PC-9 (cell line): ENCODE data around the gene DRGX. TPM values are rescaled to one million over a fixed set of nuclear protein-coding genes. Genes with fewer than 3 reads are reported as not detected.

ENCODE experiments used
- BruUV-seq: library from RNA; stranded (reverse); fragments of 400-500 nt; replicated peaks from 2 replicates; lab custom pipeline; 2021; lab: Mats Ljungman, UMichigan
- CTCF ChIA-PET: fragments of 300-600 bp; sonication (Branson Sonifier 250); formaldehyde crosslinking; loops from one replicate; lab custom pipeline; 2022; ENCODE audit warnings: antibody characterized with exemption; lab: Charles Lee
- POLR2A ChIA-PET: fragments of 300-600 bp; sonication (Branson Sonifier 250); formaldehyde crosslinking; loops from one replicate; lab custom pipeline; 2022; ENCODE audit warnings: antibody characterized with exemption; ENCODE audit not compliant: unreplicated experiment; lab: Charles Lee
- DNase-seq, 2 experiments: peaks; one replicate each; pipeline versions ENCODE4 v3.0.0 to v3.0.0-alpha.2; 2015 to 2022; ENCODE audit warnings: mixed read lengths in 1 of 2
- H2AFZ ChIP-seq: fragments of 200-600 bp; sonication (generic); 2 replicates; pipeline ENCODE4 v1.8.1; 2017; ENCODE audit warnings: antibody characterized with exemption
- H3F3A ChIP-seq: fragments of 200-600 bp; sonication (generic); 2 replicates; pipeline ENCODE4 v1.8.1; 2017; ENCODE audit warnings: antibody characterized with exemption, mild to moderate bottlenecking, low read depth; ENCODE audit not compliant: insufficient read depth
- H3K27ac ChIP-seq: fragments of 200-600 bp; sonication (generic); 2 replicates; pipeline ENCODE4 v1.6.1; 2016; ENCODE audit warnings: mixed run types
- H3K27me3 ChIP-seq: fragments of 200-600 bp; sonication (generic); 2 replicates; pipeline ENCODE4 v1.6.1; 2016; ENCODE audit warnings: low read depth, mixed run types; ENCODE audit not compliant: insufficient read depth
- H3K36me3 ChIP-seq: fragments of 200-600 bp; sonication (generic); 2 replicates; pipeline ENCODE4 v1.6.1; 2016; ENCODE audit warnings: low read depth, mixed run types
- H3K4me1 ChIP-seq: fragments of 200-600 bp; sonication (generic); replicated peaks from 2 replicates; pipeline ENCODE4 v1.6.1; 2016; ENCODE audit warnings: mixed run types; ENCODE audit not compliant: insufficient read depth
- H3K4me2 ChIP-seq: fragments of 200-600 bp; sonication (generic); 2 replicates; pipeline ENCODE4 v1.6.1; 2017; ENCODE audit warnings: mixed run types
- H3K4me3 ChIP-seq: fragments of 200-600 bp; sonication (generic); 2 replicates; pipeline ENCODE4 v1.6.1; 2016; ENCODE audit warnings: mixed run types
- H3K79me2 ChIP-seq: fragments of 200-600 bp; sonication (generic); 2 replicates; pipeline ENCODE4 v1.6.1; 2017; ENCODE audit warnings: low read depth, mixed run types
- H3K9me2 ChIP-seq: fragments of 200-600 bp; sonication (generic); 2 replicates; pipeline ENCODE4 v1.8.1; 2017; ENCODE audit warnings: mild to moderate bottlenecking; ENCODE audit not compliant: insufficient read depth
- H3K9me3 ChIP-seq: fragments of 200-600 bp; sonication (generic); 2 replicates; pipeline ENCODE4 v1.8.1; 2016; ENCODE audit warnings: low read depth; ENCODE audit not compliant: insufficient read depth
- H4K20me1 ChIP-seq: fragments of 200-600 bp; sonication (generic); 2 replicates; pipeline ENCODE4 v1.8.1; 2017; ENCODE audit not compliant: insufficient read depth
- EZH2 ChIP-seq: fragments of 200-600 bp; sonication (generic); IDR thresholded peaks from 2 replicates; pipeline ENCODE4 v1.8.0; 2017; ENCODE audit warnings: antibody characterized with exemption, low read depth
- intact Hi-C: fragments of 100-400 bp; cut with micrococcal nuclease; formaldehyde crosslinking; loops from one replicate; pipeline ENCODE4 v1.10.0; 2022; ENCODE audit not compliant: unreplicated experiment
- total RNA-seq: library from RNA; stranded (reverse); gene quantifications from 2 replicates; pipeline ENCODE4 v1.2.3, GENCODE V29; 2021
- TF ChIP-seq, protein P1 (sequence below): fragments of 200-600 bp; sonication (generic); conservative IDR thresholded peaks from 2 replicates; pipeline ENCODE4 v1.6.1; 2017; ENCODE audit warnings: mixed run types, antibody characterized with exemption, mild to moderate bottlenecking, moderate library complexity

DRGX gene
- total RNA-seq, 1 experiment from 2014 or later = not detected

DNA sequence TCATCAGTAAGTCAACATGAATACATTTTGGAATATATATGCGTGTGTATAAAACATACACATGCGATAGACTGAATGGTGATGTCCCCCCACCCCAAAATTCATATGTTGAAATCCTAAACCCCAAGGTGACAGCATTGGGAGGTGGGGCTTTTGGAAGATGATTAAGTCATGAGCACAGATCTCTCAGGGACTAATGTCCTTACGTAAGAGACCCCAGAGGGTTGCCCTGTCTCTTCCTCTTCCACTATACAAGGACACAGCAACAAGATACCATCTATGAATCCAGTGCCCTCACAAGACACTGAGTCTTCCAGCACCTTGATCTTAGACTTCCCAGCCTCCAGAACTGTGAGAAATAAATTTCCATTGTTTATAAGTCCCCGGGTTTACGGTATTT, 22.5 kb downstream of the DRGX start:
- Histone ChIP-seq H3K27me3 (peaks cover 24% of the 10 kb centered on the region), H3K9me3 (no peaks in the 10 kb centered on the region), H3K79me2 (no peaks in the 10 kb centered on the region), H3K4me2 (no peak overlapping the region), H2AFZ (no peak overlapping the region), H3K36me3 (no peaks in the 10 kb centered on the region), H3K27ac (no peak overlapping the region), H4K20me1 (no peaks in the 10 kb centered on the region), H3K9me2 (no peaks in the 10 kb centered on the region; the same call in 1 of the 2 replicates), H3K4me1 (no peaks in the 10 kb centered on the region), H3F3A (no peaks in the 10 kb centered on the region), H3K4me3 (no peak overlapping the region)
- ChIA-PET POLR2A (no interaction called here), CTCF (no interaction called here)
- no peak for TF ChIP-seq EZH2
- TF ChIP-seq, protein P1, sequence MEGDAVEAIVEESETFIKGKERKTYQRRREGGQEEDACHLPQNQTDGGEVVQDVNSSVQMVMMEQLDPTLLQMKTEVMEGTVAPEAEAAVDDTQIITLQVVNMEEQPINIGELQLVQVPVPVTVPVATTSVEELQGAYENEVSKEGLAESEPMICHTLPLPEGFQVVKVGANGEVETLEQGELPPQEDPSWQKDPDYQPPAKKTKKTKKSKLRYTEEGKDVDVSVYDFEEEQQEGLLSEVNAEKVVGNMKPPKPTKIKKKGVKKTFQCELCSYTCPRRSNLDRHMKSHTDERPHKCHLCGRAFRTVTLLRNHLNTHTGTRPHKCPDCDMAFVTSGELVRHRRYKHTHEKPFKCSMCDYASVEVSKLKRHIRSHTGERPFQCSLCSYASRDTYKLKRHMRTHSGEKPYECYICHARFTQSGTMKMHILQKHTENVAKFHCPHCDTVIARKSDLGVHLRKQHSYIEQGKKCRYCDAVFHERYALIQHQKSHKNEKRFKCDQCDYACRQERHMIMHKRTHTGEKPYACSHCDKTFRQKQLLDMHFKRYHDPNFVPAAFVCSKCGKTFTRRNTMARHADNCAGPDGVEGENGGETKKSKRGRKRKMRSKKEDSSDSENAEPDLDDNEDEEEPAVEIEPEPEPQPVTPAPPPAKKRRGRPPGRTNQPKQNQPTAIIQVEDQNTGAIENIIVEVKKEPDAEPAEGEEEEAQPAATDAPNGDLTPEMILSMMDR = no peak
- intact Hi-C loops = no loop called here
- BruUV-seq = no TSS peak
- DNase-seq = no peak

DNA sequence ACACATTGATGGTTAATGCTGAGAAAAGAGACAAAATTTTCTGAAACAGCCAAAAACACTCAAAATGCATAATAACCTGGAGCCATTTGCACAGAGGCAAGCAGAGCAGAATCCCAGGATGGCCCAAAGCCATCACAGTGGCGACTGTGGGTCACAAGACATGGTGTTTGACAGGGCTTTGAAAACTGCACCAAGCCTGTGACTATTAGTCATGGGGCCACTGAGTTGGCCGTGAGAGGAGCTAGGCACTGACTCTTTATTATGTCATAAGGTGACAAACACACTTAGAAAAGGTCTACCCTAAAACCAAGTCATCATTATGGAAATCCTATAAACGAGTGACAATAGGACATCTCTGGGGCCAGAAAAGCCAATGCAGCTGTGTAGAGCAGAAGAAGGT, 23.9 kb downstream of the DRGX start:
- DNase-seq = no peak
- Histone ChIP-seq H3K9me3 (no peaks in the 10 kb centered on the region), H3K4me2 (no peak overlapping the region), H3K27ac (no peak overlapping the region), H3F3A (no peaks in the 10 kb centered on the region), H3K79me2 (no peaks in the 10 kb centered on the region), H2AFZ (no peak overlapping the region), H3K4me1 (no peaks in the 10 kb centered on the region), H3K27me3 (peaks cover 21% of the 10 kb centered on the region), H3K9me2 (no peaks in the 10 kb centered on the region; the same call in 1 of the 2 replicates), H3K36me3 (no peaks in the 10 kb centered on the region), H3K4me3 (no peak overlapping the region), H4K20me1 (no peaks in the 10 kb centered on the region)
- CTCF ChIA-PET = no interaction called here
- no TSS peak for BruUV-seq
- POLR2A ChIA-PET = no interaction called here
- intact Hi-C loops = no loop called here
- TF ChIP-seq, protein P1 = no peak
- no peak for TF ChIP-seq EZH2

- no TSS peak for BruUV-seq
- Histone ChIP-seq H3F3A (no peaks in the 10 kb centered on the region), H3K4me1 (no peaks in the 10 kb centered on the region), H2AFZ (no peak overlapping the region), H4K20me1 (no peaks in the 10 kb centered on the region), H3K4me2 (no peak overlapping the region), H3K9me3 (no peaks in the 10 kb centered on the region), H3K27ac (no peak overlapping the region), H3K79me2 (no peaks in the 10 kb centered on the region), H3K4me3 (no peak overlapping the region), H3K27me3 (peaks cover 22% of the 10 kb centered on the region), H3K9me2 (no peaks in the 10 kb centered on the region; the same call in 1 of the 2 replicates), H3K36me3 (no peaks in the 10 kb centered on the region)
- no peak for TF ChIP-seq EZH2
- TF ChIP-seq, protein P1 = no peak
- POLR2A ChIA-PET = no interaction called here
- intact Hi-C loops = no loop called here
- CTCF ChIA-PET = no interaction called here
- no peak for DNase-seq
Measured at GRCh38 chr10:49370326-49371100, 25.4 kb downstream of the DRGX start.
